Measurements from ENCODE around the gene TSTD2.

TSTD2 gene

DNA sequence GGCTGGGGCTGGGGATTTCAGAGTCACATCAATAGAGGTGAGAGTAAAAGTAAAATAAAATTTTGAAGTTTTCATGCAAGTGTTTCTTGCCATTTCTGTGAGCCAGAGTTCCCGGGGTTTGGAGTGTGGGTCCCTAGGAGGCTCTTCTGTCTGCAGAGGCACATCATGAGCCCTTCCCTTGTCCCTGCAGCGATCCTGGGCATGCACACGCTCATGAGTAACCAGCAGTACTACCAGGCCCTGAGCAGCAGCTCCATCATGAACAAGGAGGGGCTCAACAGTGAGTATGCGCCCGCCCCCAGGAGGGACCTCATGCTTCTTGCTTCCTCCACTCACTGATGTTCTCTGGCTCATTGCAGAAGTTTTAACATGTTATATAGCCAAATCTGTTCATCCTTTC lies 70.6 kb downstream of the TSTD2 start:
- no peak for DNase-seq (ENCODE audit: low read depth)

DNA sequence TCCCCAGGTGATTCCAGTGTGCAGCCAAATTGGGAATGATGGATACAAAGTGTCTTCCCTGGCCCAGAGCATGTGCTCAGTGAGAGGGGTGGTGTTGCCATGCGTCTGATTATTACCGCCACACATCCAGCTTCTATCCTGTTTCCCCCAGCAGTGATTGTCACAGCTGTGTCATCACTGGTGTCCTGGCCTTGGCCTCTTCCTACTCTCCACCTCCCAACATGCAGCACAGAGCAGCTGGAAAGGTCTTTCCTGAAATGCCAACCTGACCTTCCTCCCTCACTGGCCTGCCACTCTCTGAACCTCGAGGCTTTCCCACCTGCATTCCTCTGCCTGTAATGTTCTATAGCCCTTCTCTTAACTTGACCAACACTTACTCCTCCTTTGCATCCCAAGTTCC lies 71.7 kb downstream of the TSTD2 start:
- no peak for DNase-seq (ENCODE audit: low read depth)

DNA sequence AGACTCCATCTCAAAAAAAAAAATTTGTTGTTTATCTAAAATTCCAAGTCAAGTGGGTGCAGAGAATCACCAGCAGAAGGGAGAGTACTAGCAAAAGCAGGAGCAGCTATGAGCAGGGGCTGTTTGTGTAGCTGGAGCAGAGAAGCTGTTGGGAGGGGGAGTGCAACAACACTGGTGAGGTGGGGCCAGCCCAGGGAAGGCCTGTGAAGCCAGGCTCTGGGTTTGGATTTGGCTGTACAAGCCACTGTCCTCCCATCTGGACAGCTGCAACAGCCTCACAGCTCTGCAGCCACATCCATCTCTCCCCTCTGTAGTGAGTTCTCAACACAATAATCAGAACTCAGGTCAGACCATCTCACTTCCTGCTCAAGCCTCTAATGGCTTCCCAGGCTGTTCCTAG lies 72.3 kb downstream of the TSTD2 start:
- no peak for DNase-seq (ENCODE audit: low read depth)

DNA sequence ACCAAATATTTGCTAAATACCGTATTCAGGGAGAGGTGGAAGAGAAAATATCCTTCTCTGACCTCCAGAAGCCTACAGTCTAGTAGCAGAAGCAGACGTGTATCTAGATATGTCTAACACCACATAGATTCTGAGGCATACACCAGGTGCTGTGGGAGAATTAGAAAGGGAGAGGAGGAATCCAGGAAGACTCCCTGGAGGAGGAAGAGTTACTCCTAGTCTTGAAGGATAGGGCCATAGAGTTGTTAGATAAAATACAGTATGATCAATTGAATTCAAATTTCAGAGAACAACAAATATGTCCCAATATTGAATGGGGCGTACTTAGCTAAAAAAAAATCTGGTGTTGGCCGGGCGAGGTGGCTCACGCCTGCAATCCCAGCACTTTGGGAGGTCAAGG lies 73.0 kb downstream of the TSTD2 start:
- no peak for DNase-seq (ENCODE audit: low read depth)

DNA sequence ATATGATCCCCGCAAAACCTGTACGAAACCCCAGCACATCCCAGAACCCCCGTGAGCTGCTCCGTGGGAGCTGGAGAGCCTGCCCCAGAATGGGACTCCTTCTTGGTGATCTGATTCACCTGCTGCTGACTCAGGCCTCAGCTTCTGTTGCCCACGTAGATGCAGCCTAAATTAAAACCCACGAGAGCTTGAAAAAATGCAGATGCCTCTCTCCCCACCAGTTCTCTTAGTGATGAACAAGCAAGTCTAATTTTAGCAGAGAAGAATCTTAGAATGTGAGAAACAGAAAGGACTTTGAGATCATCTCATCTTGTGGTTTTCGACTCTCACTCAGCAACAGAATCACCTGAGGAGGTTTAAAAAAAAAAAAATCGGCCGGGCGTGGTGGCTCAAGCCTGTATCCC lies 74.1 kb downstream of the TSTD2 start:
- DNase-seq (ENCODE audit: low read depth), result no peak

DNA sequence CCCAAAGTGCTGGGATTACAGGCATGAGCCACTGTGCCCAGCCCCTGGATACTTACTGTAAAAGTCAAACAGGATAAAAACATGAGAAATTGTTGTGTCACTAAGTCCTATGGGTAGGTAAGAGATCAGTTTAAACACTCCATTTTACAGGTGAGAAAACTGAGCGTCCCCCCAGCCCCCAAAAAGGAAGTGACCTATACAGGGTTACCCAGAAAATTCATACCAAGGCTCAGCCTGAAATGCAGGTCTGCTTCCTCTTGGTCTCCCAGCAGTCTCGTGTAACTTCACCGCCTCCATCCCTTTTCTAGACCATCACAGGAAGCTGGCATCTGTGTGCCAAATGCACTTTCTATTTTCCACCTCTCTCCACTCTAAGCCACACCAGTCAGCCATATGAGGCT lies 74.5 kb downstream of the TSTD2 start:
- no peak for DNase-seq (ENCODE audit: low read depth)

DNA sequence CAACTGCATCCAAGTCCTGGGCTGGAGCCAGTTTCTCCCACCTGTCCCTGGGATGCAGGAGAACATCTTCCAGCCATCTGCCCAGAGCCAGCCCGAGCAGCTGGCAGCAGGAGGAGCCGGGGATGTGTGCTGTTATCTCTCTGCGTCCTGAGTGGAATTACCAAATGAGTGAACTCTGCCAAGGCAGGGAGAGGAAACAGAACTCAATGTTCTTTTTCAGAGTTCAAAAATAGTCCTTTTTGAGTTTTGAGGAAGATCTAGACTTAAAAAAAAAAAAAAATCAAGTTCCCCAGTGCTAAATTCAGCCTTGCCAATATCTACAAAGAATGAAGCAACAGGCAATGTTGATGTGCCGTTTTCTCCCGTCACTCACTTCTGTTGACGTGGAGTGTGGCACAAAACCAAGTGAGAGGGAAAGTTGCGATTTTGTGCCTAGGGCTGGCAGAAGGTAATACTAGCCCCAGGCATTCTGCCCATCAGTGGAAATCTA lies 75.5 kb downstream of the TSTD2 start:
- DNase-seq (ENCODE audit: low read depth), result no peak

DNA sequence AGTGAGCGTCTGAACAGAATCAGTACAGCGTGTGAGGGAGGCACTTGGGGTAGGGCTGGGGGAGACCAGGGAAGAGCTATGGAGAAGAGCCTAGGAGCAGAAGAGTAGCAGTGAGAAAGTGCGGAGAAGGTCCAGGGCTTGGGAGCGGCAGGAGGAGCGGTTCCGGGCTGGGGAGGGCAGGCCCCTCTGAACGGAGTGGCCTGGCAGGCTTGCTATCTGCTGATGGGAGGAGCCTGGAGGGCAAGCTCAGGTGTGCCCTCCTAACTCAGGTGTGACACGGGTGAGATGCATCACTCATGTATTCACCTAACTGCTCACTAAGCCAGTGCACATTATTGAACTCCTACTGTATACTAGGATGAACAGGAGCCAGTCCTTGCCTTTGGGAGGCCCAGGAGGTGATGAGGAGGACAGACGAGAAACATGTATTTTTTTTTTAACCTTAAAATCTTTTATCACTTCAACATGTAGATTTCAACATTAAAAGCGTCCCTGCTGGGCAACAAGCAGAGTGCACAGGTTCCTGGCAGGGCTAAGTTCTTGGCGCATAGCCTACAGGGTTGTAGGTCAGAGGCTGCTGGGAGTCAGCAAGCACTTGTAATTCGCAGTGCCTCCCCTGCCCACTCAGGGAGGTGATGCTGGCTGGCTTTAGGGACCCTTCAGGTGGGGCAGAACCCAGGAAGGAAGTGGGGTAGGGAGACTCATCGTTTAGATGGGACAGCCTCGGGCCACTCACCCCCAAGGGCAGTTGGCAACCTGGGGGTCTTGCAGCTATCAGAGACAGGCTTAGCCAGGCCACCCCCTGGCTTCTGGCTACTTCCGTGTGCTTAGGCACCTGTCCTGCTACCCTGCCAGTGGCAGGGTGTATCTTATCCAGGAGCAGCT lies 76.2 kb downstream of the TSTD2 start:
- no peak for DNase-seq (ENCODE audit: low read depth)

DNA sequence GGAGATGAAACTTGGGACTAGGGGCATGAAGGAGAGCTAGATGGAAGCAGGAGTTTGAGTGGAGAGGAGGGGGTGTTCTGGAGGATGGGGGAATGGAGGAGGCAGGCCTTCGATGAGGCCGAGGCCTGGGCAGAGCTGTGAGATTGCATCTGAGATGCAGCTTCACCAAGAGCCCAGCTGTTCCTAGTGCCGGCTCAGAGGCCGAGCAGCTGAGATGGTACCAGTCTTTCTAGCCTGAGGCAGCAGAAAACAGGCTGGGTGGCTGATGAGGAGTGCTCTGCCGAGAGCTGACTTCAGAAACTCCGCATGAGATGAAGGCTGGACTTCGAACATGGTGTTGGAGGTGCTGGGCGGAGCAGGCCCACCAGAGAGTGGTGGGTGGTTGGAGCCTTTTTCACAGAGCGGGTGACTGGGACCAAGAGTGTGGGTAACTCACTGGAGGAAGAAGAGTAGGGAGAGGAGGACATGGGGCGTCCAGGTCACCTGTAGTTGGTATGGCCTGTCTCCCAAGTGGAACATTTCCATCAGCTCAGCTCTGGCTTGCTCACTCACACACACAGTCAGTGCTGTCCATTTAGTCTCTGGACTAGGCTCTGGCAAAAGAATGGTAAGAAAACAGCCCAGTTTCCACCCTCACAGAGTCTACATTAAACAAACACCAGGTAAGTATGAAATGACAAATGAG lies 77.0 kb downstream of the TSTD2 start:
- DNase-seq (ENCODE audit: low read depth), result no peak

DNA sequence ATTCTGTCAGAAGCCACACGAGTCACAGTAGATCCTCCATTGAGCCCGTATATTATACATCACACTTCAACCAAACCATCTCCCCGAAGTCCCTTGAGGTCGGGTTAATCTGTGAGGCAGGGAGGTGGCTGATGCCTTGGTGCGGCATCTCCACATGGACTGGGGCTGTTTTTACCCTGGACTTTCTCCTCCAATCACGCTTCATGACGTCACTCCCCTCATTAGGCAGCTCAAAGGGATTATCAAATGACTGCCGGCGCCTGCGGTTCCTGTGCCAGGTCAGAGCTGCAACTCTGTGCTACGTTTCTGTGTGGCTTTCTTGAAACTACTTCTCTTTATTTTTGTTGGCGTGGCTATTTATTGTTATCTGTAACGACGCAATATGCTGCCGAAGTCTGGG lies 78.0 kb downstream of the TSTD2 start:
- DNase-seq (ENCODE audit: low read depth), result no peak

DNA sequence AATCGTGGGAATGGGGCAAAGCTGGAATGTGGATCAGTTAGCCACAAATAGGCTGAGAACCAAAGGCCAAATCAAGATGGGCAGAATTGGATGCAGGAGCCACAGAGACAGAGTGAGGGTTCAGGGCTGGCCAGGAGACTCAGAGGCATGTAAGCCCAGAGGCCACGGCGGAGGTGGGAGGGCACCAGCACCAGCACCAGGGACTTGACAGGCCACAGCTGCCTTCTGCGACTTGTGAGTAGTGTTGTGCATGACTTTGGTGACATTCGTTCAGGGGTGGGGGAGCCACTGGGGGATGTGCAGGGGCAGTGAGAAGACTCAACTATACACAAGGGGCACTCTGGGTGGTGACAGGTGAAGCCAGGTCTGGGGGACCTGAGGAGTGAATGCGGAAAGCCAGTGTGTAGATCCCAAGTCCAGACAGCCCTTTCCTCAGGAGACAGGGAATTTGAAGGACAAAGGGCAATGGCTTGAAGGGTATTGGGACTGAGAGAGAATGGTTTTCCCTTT lies 78.5 kb downstream of the TSTD2 start:
- DNase-seq (ENCODE audit: low read depth), result no peak

DNA sequence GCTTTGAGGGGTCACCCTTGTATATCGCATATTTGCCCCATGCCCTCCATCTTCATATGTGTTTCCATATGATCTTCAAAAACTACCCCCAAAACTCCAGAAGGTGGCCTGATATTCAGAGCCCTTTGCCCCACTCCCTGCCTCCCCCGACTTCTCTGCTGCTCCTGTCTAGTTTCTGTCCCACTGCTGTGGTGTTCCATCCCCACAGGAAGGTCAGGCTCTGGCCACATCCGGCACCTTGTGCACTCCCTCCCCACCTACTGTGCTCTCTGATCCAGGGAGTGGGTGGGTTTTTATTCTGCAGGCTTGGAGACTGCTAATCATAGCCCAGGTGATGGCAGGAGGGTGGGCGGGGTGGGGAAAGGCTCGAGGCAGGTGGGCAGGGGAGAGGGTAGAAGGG lies 79.3 kb downstream of the TSTD2 start:
- DNase-seq (ENCODE audit: low read depth), result no peak

DNA sequence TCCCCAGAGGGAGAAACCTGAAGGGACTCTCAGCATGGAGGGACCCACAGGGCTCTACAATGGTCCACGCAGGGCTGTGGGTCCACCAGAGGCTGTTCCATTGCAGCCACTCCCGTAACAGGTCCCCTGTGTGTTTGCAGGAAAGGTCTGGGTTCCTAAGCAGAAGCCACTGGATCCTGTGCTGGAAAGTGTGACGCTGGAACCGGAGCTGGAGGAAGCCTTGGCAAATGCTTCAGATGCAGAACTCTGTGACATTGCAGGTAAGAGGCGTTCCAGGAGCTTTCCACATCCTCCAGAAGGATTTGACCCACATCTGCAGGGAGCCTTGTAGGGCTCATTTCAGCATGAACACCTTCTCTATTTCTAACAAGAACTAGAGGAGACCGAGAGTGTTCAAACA lies 80.0 kb downstream of the TSTD2 start:
- no peak for DNase-seq (ENCODE audit: low read depth)

DNA sequence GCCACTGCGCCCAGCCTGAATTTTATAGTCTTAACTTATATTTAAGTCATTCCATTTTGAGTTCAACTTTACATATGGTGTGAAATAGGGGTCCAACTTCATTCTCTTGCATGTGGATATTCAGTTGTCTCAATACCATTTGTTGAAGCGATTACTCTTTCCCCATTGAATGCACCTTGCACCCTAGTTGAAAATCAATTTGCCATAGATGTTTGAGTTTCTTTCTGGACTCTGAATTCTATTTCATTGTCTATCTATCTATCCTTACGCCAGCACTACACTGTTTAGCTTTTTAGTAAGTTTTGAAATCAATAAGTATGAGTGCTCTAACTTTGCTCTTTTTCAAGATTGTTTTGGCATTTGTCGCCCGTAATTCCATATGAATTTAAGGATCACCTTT lies 81.9 kb downstream of the TSTD2 start:
- DNase-seq (ENCODE audit: low read depth), result no peak

DNA sequence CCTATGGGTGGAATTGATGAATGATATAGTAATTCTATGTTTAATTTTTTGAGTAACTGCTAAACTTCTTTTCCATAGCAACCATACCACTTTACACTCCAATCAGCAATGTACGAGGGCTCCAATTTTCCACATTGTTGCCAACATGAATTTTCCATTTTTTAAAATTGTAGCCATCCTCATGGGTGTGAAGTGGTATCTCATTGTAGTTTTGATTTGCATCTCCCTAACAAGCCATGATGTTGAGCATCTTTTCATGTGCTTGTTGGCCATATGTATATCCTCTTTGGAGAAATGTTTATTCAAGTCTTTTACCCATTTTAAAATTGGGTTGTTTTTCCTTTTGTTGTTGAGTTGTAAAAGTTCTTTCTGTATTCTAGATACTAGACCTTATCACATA lies 82.8 kb downstream of the TSTD2 start:
- DNase-seq (ENCODE audit: low read depth), result no peak
